ENCODE data around the gene DOCK3. TPM values are rescaled to one million over a fixed set of nuclear protein-coding genes. Genes with fewer than 3 reads are reported as not detected.

The DOCK3 gene
- total and polyA plus RNA-seq, 2 donors (not counting 3 experiments of a cell fraction or from before 2014, with no cell fraction given), result 0.08 to 0.13 TPM

- Histone ChIP-seq H3K9ac (replicated peaks; ENCODE audit: extremely low read depth, insufficient read depth, low read length) (no peak overlapping the region), H3K27ac (ENCODE audit: insufficient read depth, low read depth, low read length) (no peak overlapping the region), H4K20me1 (replicated peaks; ENCODE audit: control insufficient read depth, extremely low read depth, insufficient read depth, low read length) (no peaks in the 10 kb centered on the region), H3K27me3 (ENCODE audit: control insufficient read depth in 2 of 2, insufficient read depth in 2 of 2, low read length in 2 of 2) (no peaks in the 10 kb centered on the region), H3K79me2 (ENCODE audit: control insufficient read depth, insufficient read depth, low read length) (peaks cover 54% of the 10 kb centered on the region), H3K4me1 (ENCODE audit: control insufficient read depth, extremely low read depth, insufficient read depth, low read length) (peaks cover 28% of the 10 kb centered on the region), H3K4me2 (ENCODE audit: insufficient read depth, low read length) (no peak overlapping the region), H3K4me3 (replicated peaks in 1 of 3; ENCODE audit: insufficient read depth in 1 of 3, low read depth in 1 of 3, low read length in 3 of 3) (no peak overlapping the region), H2AFZ (ENCODE audit: low read depth, low read length) (no peak overlapping the region), H3K9me1 (replicated peaks; ENCODE audit: control insufficient read depth, extremely low read depth, insufficient read depth, low read length) (no peaks in the 10 kb centered on the region), H3K36me3 (ENCODE audit: control insufficient read depth in 2 of 2, extremely low read depth in 1 of 2, insufficient read depth in 2 of 2, low read length in 2 of 2) (peaks cover 17 to 25% of the 10 kb centered on the region in 2 experiments), H3K9me3 (replicated peaks; ENCODE audit: control insufficient read depth, insufficient read depth, low read length) (no peaks in the 10 kb centered on the region)
- FAIRE-seq, result no peak
- no TSS peak for BruUV-seq (replicated peaks)
- dilution Hi-C loops (cut with MboI; ENCODE audit: extremely low pct_ligation_motif_present, low sequenced_read_pairs), result no loop called here
- POLR2A ChIA-PET, result no interaction called here
- CTCF ChIA-PET, result interaction anchor here (0.8 to 1.0 kb wide), 2 partner anchors 13 to 273 kb away, joined by 3 read pairs; no protein-coding TSS in a partner anchor
- DNase-seq (ENCODE audit: low read depth, low spot score), result no peak
- TF ChIP-seq GATA2 (IDR thresholded peaks at IDR 0.05; ENCODE audit: insufficient read depth, insufficient read length, low read depth, low read length) (no peak), CTCF (IDR thresholded peaks at IDR 0.05; ENCODE audit: extremely low read depth in 1 of 2, insufficient read depth in 1 of 2, low read depth in 1 of 2, low read length in 2 of 2) (no peak), MAX (IDR thresholded peaks at IDR 0.05; ENCODE audit: insufficient read depth, insufficient read length) (no peak), JUN (IDR thresholded peaks at IDR 0.05; ENCODE audit: borderline replicate concordance, insufficient read depth, insufficient read length, low read depth) (no peak), POLR2A (IDR thresholded peaks at IDR 0.05; ENCODE audit: low read depth, low read length) (no peak), MYC (IDR thresholded peaks at IDR 0.05; ENCODE audit: low read depth, low read length) (no peak), POLR2AphosphoS5 (IDR thresholded peaks at IDR 0.05; ENCODE audit: insufficient read depth, low read depth, low read length) (no peak)
- intact Hi-C loops (cut with micrococcal nuclease), result no loop called here
These were observed 721.7 kb downstream of the DOCK3 start for GRCh38 chr3:51396401-51396800.

Measured in endothelial cell of umbilical vein (primary cell).